Cortex of kidney (tissue), 1 donor: ENCODE measurements around the gene RPS15.

ENCODE experiments used
- DNase-seq: peaks from one replicate; lab custom pipeline; 2025; lab: John Stamatoyannopoulos, UW

RPS15 gene

DNA sequence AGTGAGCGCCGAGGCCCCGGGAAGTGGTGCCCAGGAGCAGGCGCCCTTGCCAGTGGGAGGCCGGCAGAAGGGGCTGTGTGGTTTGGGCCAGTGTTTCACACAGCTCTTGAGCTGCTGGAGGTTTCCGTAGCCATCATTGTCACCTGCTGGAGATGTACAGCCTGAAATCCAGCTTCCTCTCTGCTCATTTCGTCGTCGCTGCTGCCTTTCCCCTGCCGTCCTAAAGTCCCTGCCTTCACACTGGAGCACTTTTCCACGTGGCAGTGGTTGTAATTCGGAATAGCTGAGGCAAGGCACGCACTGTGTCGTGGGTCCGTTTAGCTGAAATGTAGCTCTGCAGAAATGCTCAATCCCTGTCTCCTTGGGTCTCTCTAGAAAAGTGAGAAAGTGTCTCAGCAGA lies 17.6 kb upstream of the RPS15 start:
- DNase-seq = no peak

DNA sequence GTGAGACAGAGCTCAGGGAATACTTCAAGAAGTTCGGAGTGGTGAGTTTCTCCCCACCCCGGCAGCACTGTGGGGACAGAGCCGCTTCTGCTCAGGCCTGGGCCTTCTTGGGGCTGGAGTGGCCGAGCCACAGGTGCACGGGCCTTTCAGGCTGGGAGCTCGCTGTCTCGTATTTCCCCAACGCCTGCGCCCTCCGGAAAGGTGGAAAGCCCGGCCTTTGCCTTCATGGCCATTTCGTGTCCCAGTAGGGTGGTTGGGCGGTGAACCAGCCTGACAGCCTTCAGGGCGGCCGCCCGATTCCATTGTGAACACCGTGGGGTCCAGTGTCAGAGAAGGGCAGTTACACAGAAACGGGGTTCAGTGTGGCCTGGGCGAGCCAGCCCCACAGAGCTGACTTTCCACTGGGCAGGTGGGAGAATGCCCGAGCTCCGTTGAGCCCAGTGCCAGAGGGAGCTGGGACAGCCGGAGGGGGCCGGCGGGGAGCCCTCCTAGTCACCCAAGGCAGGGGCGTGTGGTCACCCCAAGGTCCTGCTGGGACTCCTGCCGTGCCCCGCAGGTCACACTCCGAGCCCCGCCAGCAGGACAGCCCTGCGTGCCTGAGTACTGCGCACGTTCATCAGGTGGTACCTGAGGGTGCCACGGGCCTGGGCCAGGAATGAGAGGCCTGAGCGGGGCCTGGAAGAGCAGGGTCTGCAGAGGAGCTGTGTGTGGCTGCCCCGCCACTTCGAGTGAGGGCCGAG lies 16.8 kb upstream of the RPS15 start:
- DNase-seq = no peak

DNA sequence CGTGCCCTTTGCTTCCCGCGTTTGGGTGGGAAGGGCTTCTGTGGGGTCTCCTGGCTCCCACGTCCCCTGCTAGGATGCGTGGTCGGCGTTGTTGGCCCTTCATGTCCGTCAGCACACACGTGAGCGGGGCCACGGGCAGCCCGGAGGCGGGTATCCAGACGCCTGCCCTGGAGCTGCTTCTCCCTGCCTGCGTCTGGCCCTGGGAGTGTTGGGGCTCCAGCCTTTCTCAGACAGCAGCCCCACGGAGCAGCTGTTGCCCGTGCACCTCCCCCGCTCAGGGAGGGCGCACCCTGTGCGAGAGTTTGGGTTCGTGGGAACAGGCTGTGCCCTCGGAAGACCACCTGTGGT lies 16.3 kb upstream of the RPS15 start:
- no peak for DNase-seq

DNA sequence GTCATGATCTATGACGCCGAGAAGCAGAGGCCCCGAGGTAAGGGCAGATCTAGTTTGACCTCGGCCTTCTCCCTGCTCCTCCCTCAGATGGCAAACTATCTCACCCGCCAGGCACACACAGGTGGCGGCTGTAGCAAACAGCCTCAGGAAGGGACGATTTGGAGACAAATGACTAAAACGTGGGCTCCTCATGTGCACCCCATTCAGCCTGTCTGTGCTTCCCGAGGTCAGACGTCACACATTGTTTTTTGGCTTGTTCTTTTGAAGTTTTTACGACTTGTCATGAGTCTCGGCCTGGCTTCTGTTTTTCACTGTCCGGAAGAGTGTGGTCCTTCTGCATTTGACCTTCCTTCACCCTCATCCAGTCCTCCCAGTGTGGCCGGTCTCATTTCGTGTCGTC lies 15.8 kb upstream of the RPS15 start:
- no peak for DNase-seq

DNA sequence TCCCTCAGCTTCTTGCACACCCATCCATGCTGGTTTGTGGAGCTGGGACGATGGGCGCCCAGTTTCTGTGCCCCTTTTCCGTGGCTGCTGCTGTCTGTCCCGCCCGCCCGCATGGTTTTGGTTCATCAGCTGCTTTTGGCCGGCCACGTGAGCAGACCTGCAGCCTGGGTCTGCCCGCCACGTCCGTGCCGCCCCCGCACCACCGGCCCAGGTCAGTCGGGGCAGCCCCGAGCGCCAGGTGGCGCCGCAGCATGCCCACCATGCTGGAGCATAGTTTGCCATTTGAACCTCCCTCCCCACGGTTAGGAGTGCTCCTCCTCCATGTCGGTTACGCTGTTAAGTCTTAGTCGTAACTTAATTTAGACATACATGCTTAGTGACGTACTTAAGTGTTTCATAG lies 15.3 kb upstream of the RPS15 start:
- no peak for DNase-seq

DNA sequence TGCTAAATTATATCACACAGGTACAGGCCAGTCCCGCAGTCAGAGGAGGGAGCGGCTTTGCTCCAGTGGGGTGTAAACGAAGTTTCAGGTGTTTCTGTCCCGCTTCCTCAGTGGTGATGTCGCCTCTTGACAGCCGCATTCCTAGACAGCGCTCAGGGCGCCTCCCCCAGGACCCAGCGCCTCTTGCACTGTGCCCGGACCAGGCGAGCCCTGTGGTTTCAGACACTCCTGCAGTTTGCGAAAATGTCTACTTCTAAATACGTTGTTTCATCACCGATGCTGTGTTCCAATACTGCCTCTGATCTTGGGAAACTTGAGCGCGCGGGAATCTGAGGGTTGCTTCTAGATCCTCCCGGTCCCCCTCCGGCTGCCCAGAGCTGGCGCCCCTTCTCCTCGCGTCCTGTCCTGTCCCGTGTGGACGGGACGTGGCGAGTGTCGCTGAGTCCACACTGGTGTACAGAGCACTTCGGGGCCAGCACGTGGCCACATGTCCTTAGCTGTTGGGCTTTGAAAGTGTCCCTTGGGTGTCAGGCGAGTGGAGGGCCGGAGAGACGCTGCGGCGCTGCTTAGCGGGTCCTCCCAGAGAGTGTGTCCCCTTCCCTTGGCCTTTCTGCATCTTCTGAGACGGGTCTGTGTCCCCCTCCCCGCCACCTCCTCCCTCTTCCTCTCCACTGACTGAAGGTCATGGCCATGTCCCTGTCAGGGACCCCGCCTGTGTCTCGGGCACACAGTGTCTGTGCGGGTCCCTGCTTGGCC lies 14.6 kb upstream of the RPS15 start:
- no peak for DNase-seq

DNA sequence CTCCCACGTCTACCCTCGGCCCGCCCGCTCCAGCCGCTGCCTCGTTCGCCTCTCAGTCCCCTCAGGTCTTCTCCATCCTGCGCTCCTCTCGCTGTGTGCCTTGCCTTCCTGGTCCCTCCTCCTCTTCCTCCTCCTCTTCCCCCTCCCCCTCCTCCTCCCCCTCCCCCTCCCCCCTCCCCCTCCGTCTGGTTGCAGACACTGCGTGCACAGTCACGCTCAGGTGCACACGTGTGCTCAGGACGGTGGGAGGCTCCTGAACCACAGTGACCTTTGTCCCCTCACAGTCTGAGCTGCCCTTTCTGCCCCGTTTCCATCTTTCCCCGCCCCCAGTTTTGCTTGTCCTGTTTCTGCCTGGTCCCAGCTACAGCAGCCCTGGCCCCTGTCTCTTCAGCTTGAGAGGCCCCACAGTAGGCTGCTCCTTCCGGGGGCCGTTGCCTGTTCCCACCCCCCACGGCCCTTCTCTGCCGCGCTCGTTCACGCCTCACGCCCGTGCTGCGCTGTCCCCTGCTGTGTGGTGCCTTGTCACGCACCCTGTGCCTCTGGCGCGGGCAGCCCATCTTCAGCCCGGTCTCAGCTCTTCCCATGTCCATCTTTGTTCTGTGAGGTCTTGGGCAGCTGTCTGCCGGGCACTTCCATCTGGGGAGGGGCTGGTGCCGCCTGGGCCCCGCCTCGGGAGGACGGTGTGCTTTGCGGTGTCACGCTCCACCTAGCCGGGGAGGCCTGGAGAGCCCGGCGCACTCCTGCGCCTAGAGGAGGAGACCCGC lies 13.8 kb upstream of the RPS15 start:
- DNase-seq = no peak

DNA sequence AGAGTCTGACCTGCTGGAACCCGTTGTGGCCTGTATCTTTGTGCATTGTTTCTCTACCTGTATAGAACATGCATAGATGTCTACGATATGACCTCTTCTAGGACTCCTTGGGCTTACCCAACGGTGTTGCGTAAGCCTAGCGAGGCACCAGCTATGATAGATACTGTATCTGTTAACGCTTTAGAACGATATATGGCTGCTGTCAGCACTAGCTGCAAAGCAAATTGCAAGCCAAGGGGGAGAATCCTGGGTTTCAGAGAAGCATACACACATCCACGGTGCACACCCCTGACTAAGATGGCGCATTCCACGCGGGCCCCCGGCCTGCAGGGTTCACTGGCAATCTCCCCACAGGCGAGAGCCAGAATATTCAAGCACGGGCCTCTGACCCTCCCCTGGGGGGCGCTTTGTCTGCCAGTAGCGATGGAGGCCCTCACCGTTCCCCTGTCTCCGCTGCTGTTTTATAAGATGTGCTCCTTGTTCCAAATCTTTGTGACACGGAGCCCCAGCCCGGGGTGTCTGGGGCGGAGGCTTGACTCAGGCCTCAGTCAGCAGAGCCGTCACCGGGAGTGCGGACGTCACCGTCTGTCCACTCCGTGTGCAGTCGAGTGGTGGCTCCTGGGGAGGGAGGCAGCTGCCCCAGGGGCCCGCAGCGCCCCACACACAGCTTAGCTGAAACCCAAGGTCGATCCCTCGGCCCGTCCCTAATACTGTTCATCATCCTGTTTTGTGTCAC lies 12.9 kb upstream of the RPS15 start:
- DNase-seq = no peak

DNA sequence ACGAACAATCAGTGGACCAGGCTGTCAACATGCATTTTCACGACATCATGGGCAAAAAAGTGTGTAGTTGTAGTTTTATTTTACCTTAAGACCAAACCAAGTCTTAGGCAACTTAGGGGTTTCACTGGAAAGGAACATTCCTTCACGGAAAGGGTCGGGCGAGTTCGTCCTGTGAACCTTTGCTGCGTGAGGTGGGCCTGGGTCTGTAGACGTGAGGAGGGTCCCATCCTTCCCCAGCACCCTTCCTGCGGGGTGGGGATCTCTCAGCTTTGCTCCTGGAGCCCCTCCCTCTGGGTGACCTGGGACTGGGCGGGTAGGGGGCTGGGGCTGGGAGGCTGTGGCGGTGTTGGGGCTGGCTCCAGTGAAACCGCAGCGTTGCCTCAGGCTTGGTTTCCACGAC lies 12.3 kb upstream of the RPS15 start:
- DNase-seq = no peak

DNA sequence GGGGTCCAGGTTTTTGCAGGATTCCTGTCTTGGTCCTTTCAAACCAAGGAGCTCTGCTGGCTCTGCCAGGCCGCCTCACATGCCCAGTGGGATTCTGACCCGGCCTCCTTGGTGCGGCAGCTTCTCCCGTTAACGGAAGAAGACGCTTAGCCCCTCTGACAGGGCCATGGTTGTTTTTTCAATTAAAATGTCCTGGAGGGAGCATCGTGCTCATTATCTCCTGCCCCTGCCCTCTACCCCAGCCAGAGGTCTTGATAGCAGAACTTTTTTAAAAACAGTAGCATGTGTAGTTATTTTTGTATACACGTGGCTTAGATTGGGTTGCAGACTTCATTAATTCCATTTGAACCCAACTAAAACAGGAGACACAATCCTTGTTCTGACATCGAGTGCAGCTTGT lies 11.5 kb upstream of the RPS15 start:
- no peak for DNase-seq

DNA sequence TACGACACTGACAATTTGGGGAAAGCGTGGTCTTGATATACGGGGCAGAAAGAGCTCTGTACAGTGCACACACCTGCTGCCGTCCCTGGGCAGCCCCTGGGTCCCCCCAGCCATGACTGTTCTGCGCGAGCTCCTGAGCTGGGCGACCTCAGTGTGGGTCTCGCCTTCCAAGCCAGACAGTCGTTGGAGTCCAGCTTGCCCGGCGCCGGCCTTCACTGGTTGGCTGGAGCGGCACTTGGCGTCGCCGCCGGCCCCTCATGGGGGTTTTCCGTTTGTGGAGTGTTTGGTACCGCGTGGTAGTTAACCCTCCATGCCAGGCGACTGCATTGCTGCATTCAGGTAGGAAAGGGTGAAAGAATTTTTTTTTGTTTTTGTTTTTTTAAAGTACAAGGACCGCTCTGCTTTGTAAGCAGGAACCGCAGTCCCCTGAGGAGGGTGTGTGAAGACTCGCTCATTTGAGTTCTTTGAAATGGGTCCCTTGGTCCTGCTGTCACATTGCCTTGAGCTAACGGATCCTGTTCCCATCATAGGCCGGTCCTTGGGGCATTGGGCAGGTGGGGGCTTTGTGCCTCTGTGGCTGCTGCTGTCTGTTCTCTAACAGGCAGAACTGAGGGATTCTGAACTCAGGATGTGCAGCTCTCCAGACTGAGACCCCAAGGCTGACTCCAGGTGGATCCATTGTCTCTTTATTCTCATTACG lies 10.8 kb upstream of the RPS15 start:
- no peak for DNase-seq

DNA sequence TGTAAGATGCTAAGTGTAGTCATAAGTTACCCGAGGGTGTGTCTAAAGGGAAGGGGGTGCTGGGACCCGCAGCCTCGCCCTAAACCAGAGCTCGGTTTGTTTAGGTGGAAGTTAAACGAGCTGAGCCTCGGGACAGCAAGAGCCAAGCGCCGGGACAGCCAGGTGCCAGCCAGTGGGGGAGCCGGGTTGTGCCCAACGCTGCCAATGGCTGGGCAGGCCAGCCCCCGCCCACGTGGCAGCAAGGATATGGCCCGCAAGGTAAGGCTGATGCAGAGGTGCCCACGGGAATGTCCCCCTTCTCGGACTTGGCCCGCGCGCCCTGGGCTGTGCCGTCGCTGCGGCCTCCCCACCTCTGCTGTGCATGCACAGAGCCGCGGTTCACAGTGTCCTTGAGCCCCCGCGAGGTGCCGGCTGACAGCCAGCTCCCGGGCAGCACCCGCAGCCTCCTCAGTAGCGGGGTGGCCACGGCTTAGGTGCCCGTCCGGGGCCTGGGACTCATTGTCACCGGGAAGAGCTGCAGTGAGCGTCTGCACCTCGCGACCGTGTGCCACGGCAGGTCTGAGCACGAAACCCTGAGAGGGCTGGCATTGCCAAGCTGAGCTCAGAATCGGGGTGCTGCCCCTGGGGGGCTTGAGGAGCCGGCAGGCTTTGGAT lies 9.3 kb upstream of the RPS15 start:
- no peak for DNase-seq

DNA sequence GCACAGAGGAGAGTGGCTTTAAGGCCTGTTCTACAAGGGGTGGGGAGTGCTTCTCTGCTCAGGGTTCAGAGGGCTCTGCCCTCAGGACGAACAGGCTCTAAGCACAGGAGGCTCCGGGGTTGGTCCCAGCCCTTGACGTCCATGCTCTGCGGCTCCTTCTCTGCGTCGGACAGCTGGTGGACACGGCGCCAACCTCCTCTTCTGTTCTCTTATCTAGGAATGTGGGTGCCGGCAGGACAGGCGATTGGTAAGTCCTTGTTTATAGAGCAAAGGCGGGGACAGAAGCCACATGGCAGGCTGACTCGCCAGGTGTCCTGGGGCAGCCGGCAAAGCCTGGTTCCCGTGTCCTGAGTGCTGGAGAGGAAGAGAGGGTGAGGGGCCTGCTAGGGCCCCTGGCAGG lies 8.4 kb upstream of the RPS15 start:
- DNase-seq = no peak

DNA sequence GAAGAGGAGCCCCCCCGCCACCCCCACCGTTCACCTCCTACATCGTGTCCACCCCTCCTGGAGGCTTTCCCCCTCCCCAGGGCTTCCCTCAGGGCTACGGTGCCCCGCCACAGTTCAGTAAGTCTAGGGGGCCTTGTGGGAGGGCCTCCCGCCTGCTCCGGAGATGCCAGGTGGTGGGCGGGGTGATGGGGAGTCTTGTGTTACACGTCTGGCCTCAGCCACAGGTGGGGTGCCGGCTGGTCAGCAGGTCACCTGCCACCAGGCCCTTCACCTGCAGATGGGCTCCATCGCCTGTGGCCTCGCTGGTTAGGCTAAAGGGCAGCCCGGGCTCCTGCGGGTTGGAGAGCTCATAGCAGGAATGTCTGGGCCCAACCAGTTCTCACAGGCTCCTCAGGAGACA lies 8.0 kb upstream of the RPS15 start:
- no peak for DNase-seq

DNA sequence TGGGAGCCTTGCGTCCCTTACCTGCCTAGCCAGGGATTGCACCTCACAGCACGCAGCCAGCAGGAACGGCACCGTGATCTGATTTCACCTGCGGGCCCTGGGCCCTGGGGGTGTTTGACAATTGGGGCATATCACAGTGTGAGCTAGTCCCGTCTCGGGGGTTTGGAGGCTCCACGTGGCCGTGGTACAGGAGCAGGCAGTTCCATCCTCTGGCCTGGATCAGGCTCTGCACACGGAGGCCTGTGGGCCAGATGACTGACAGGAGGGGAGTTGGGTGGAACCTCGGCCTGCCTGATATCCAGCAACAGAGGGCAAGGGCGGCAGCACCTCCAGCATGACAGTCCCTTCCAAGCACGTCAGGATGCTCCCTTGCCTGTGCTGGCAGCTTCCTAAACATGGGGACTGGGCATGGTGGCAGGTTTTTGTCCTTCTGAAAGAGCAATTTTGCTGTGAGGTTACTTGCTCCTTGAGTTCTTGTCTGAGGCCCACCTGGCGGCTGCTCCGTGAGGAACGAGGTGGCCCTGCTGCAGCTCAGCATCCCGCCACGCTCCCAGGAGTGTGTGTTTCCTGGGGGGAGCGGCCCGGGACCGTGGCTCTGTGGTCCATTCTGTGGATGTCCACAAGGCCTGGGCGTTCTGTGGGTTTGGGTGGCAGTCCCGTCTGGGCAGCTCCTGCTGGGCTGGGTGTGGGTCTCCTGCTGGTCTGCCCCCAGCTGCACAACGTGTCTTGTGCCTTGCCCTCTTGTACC lies 6.3 kb upstream of the RPS15 start:
- no peak for DNase-seq

DNA sequence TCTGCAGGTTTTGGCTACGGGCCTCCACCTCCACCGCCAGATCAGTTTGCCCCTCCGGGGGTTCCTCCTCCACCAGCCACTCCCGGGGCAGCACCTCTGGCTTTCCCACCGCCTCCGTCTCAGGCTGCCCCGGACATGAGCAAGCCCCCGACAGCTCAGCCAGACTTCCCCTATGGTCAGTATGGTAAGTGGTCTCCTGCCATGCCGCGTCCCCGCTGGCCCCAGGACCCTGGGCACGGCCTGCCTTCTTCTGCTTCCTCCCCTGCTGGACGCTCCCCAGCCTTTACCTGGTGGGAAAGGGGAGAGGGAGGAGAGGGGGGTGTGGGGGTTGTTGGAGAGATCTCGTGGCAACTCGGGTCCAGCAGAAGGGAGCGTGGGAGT lies 5.7 kb upstream of the RPS15 start:
- DNase-seq = no peak

DNA sequence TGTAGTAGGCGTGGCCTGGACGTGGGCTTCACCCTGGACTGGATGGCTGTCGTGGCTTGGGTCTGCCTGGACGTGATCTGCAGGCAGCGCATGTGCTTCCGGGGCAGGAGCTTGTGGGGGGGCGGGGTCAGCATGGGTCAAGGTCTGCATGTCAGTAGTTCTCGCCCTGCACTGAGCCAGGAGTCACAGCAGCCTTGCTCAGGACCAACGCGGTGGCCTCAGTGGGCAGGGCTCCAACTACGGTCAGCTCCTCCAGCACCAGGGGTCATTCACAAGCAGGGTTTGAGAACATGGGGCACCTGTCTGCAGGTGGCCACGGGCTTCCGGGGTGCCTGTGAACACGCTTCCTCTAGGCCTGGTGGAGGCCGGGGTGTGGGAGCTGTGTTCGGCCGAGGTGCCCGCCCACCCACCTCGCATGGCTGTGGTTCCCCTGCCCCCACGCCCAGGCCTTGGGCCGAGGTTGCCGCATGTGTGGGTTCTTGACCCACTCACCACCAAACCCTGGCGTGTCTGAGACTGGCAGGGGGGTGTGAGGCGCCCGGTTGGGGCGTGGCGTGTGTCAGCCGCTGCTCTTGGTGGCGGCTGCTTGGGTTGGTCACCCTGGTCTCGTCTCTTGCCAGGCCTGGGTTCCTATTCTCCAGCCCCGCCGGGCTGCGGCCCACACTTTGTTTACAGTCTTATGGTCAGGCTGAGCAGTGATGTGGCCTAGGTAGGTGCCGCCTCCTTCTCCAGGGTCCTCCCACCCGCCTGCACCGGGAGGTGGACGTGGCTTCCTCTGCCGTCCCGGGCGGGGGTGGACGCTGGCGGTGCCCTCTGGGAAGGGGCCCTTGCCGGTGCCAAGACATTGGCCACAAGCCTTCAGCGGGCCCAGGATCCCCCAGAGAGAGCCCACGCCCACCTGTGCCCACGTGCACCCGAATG lies 4.8 kb upstream of the RPS15 start:
- DNase-seq = no peak

DNA sequence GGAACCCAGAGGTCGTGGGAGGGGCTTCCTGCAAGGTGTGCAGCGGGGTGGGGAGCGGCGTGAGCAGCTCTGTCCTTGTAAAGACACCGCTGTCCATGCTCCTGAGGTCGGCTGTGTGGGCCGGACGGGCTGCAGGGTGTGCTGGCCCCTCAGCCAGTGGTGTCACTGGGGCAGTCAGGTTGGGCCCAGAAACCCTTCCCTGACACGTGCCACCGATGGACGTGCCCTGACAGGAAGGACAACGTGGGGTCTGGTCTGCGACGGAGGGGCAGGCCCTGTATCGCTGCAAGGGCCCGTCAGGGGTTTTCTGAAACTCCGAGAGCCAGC lies 4.2 kb upstream of the RPS15 start:
- no peak for DNase-seq

DNA sequence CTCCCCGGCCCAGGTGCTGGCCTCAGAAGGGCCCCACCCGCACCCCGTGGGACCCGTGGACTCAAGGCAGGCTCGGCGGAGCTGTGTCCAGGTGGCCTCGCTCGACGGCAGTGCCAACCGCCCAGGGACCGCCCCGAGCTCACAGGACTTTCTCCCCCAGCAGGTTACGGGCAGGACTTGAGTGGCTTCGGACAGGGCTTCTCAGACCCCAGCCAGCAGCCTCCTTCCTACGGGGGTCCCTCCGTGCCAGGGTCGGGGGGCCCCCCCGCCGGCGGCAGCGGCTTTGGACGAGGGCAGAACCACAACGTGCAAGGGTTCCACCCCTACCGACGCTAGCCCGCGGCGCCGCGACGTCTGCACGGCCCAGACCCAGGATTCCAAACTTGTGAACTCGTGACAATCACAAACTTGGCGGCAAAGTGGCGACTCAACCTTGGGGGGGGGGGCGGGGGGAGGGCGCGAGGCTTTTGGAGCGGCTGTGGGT lies 3.6 kb upstream of the RPS15 start:
- DNase-seq = no peak
